ENCODE results near the gene DCAF7. TPM values are rescaled to one million over a fixed set of nuclear protein-coding genes. Genes with fewer than 3 reads are reported as not detected.

DCAF7 gene
- total RNA-seq, 4 donors from 2014 or later: 17.9 to 32.8 (median 23.9) TPM

DNA sequence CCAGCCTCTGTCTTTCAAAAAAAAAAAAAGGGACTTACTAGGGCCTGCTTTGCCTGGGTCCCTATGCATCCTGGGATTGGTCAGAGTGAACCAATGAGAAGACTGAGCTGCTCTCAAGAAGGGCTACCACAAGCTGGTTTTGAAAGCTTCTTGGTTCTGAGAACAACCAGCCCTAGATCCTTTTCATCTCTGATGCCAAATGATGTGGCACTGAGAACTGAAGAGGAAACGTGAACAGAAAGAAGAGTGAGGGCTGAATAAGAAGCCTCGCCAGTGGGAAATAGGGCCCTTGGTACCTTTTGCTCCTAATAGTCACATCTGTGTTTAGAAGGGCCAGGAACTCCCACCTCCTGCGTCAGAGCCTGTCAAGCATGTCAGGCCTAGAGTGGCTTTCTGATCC, 61.1 kb downstream of the DCAF7 start:
- TF ChIP-seq, protein P1, sequence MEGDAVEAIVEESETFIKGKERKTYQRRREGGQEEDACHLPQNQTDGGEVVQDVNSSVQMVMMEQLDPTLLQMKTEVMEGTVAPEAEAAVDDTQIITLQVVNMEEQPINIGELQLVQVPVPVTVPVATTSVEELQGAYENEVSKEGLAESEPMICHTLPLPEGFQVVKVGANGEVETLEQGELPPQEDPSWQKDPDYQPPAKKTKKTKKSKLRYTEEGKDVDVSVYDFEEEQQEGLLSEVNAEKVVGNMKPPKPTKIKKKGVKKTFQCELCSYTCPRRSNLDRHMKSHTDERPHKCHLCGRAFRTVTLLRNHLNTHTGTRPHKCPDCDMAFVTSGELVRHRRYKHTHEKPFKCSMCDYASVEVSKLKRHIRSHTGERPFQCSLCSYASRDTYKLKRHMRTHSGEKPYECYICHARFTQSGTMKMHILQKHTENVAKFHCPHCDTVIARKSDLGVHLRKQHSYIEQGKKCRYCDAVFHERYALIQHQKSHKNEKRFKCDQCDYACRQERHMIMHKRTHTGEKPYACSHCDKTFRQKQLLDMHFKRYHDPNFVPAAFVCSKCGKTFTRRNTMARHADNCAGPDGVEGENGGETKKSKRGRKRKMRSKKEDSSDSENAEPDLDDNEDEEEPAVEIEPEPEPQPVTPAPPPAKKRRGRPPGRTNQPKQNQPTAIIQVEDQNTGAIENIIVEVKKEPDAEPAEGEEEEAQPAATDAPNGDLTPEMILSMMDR (IDR thresholded peaks at IDR 0.05; ENCODE audit: low read depth): no peak

DNA sequence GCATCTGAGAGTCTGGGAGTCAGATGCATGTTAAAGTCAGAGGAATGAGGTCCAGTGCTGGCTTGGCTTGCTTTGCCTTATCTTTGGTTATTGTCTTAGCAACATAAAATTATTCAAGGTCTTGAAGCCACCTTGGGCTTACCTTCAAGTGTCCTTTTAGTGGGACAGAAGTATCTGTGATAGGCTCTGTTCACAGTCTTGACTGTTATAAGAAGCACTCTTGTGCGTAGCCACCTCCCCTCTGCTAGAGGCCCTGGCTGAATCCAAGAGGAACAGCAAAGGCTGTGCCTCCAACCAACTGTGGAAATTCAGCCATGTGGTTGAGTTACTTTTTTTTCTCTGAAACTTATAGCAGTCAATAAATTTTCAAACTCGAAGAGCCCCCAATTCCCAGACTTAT, 63.4 kb downstream of the DCAF7 start:
- TF ChIP-seq, protein P1 (IDR thresholded peaks at IDR 0.05; ENCODE audit: low read depth): no peak

DNA sequence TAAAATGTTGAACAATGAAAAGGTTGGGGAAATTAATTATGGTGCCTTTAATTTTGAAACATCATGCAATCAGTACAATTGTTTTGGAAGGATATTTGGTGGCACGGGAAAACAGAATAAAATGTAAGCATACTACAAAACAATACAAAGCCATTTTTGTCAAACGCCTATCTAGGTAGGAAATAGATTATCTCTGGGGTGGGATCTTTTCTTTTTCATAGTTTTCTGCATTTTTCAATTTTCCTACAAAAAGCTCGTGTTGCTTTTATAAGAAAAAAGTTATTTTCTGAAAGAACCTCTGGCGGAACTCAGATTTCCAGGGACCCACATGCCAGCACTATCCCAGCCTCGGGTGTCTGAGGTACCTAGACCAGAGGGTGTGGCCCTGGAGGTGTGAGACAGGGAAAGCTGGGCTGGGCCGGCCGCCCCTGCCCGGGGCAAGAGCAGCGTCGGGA, 71.0 kb downstream of the DCAF7 start:
- TF ChIP-seq, protein P1 (IDR thresholded peaks at IDR 0.05; ENCODE audit: low read depth): no peak

DNA sequence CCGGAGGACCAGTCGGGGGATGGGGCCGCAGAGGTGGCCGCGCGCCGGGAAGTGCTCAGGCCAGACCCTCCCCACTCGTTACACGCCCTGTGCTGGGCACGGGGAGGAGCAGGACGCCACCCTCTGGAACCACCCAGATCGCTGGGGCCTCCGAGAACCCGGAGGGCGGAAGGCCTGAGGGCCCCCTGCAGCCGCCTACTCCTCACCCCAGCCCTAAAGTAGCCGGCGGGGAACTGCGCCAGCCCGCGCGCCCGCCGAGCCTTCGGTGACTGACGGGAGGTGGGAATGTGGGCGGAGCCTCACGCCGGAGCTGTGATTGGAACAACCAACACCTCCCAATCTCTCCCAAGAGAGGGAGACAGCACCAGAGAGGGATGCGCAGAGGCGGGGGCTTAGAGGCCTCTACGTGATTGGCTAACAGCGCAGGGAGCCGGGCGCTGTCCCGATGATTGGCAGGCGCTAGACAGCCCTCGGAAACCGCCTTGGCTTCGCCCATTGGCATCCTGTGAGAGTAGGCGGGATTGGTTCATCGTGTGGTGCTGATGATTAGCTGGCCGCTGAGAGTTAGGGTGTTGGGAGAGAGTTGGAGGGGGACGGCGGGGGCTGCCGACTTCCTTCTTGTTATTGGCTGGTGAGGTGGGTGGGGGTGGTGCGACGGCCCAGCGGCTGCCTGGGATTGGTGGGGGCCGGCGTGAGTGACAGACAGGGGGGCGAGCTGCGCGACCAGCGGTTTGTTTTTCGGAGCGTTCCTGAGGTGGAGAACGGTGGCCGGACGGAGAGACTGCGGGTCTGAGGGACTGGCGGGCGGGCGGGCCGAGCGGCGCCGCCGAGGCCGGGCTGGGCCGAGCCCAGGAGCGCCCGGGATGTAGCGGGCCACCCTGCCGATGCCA, 71.7 kb downstream of the DCAF7 start, which contains the start of gene MAP3K3:
TSS of gene MAP3K3 (plus strand) at position 734 of the 890 bp plus-strand sequence. CDS start 343 bp downstream, outside the sequence.
- TF ChIP-seq, protein P1 (IDR thresholded peaks at IDR 0.05; ENCODE audit: low read depth): no peak

DNA sequence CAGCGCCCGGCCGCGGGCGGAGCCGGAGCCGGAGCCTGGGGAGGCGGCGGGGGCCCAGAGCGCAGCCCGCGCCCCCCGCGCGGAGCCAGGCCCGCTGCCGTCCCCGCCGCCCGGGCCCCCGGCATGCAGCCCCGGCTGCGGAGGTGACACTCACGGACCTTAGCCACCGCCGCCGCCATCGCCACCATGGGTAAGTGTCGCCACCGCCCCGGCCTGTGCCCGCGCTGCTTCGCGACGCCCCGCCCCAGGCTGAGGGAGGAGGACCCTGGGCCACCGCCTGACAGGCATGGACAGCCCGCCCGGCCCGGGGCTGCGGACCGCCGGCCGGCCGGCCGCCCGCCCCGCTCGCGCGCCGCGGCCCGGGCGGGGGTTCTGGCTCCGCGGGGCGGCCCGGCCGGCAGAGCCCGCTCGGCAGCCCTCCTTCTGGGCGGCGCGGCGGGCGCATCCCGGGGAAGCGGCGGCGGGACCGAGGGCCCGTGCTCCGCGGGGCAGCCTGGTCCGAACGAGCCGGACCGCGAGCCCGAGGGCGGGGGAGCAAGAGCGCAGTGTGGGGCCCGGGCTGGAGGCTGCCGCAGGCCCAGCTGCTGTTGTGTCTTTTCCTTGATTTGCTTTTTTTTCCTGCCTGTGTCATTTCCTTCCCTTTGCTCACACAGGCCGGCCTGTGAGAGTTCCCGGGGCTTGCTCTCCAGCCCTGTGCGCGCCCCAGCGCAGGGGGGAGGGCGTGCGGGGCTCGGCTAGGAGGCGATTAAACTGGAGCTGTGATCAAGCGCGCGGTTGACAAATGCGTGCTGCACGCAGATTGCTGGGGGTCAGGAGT, 72.5 kb downstream of the DCAF7 start:
- TF ChIP-seq, protein P1 (IDR thresholded peaks at IDR 0.05; ENCODE audit: low read depth): no peak

DNA sequence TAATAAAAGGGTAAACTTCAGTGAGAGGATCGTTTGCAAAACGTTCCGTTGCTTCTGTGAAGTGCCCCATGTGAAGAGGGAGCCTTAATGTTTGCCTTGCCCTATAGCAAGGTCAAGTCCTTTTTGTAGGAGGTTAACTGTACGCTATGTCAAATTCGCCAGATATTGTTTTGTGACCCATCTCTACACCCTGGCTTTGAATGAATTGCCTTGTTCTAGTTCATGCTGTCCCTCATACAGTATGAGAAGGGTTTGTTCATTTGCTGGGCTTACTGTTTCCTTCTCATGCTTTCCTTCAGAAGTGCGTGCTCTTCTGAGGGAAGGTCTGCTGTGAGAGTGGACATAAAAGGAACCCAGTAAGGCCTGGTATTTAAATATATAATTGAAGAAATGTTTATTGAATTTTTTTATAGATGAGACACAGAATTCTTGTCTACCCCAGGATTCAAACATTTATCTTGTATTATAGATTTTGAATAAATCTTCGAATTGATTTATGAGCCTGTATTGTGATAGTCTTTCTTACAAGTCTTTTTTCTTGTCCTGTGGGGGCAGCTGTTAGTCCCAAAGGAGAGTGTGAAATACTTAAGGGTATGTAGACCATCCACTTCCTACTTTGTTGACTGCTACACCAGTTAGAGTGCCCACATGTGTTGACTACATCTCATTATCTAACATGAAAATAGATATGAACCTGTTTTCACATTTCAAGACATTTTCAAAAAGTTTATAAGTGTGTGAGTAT, 73.7 kb downstream of the DCAF7 start:
- TF ChIP-seq, protein P1 (IDR thresholded peaks at IDR 0.05; ENCODE audit: low read depth): no peak
